GM12878 (cell line): ENCODE measurements around the gene KRT71. TPM values are rescaled to one million over a fixed set of nuclear protein-coding genes. Genes with fewer than 3 reads are reported as not detected.

Experiments
- ATAC-seq: fragments of 200-7000 bp; cut with Tn5 transposase; 3 replicates; pipeline ENCODE4 v1.9.1; 2020; ENCODE audit warnings: mild to moderate bottlenecking, moderate library complexity
- BruUV-seq: library from RNA; stranded (reverse); fragments of 400-500 nt; replicated peaks from 2 replicates; lab custom pipeline; 2021; lab: Mats Ljungman, UMichigan
- CTCF ChIA-PET: fragments of 300-600 bp; sonication (Branson Sonifier 250); formaldehyde crosslinking; extraction: SDS; loops from one replicate; lab custom pipeline; 2021; ENCODE audit warnings: inconsistent platforms; lab: Yijun Ruan, JAX
- POLR2A ChIA-PET: fragments of 350-600 bp; formaldehyde crosslinking; extraction: SDS; loops from one replicate; lab custom pipeline; 2021; ENCODE audit warnings: inconsistent platforms; lab: Charles Lee
- RAD21 ChIA-PET: fragments of 300-600 bp; sonication (Branson Sonifier 250); formaldehyde crosslinking; loops from one replicate; lab custom pipeline; 2023; ENCODE audit warnings: antibody characterized with exemption; ENCODE audit not compliant: unreplicated experiment; lab: Charles Lee
- SMC1A ChIA-PET: fragments of 300-600 bp; sonication (Branson Sonifier 250); formaldehyde crosslinking; loops from one replicate; lab custom pipeline; 2023; ENCODE audit not compliant: unreplicated experiment, uncharacterized antibody; lab: Charles Lee
- DNase-seq: peaks from one replicate; pipeline ENCODE4 v3.0.0-alpha.2; 2011; ENCODE audit warnings: low read depth, low spot score
- FAIRE-seq: peaks from 3 replicates; lab custom pipeline; 2011; peaks lifted over from hg19 to GRCh38; lab: Jason Lieb, UNC
- H2AFZ ChIP-seq: 2 replicates; pipeline ENCODE4 v1.6.0; 2011; ENCODE audit warnings: low read depth, low read length, control low read depth; ENCODE audit not compliant: control insufficient read depth
- H3K27ac ChIP-seq: 2 replicates; pipeline ENCODE4 v1.5.1; 2011; ENCODE audit warnings: control low read depth; ENCODE audit not compliant: control insufficient read depth, insufficient read depth
- H3K27me3 ChIP-seq, 2 experiments: replicated peaks in 1 of 2; 2 replicates each; pipeline versions ENCODE4 v1.6.0 to v1.6.1; 2011; ENCODE audit warnings: low read length in 1 of 2; ENCODE audit not compliant: control insufficient read depth in 2 of 2, insufficient read depth in 2 of 2
- H3K36me3 ChIP-seq, 2 experiments: 2 replicates each; pipeline ENCODE4 v1.5.1; 2011; ENCODE audit warnings: low read length in 1 of 2; ENCODE audit not compliant: control insufficient read depth in 2 of 2, insufficient read depth in 2 of 2
- H3K4me1 ChIP-seq: 2 replicates; pipeline ENCODE4 v1.6.1; 2011; ENCODE audit warnings: mild to moderate bottlenecking, low read length, moderate library complexity, mixed read lengths; ENCODE audit not compliant: control insufficient read depth, insufficient read depth
- H3K4me2 ChIP-seq: 2 replicates; pipeline ENCODE4 v1.6.0; 2011; ENCODE audit warnings: control low read depth; ENCODE audit not compliant: control insufficient read depth, insufficient read depth
- H3K4me3 ChIP-seq: fragments of 200-600 bp; sonication (generic); 2 replicates; pipeline ENCODE4 v1.5.1; 2016
- H3K79me2 ChIP-seq: 2 replicates; pipeline ENCODE4 v1.6.0; 2011; ENCODE audit warnings: low read length; ENCODE audit not compliant: control insufficient read depth, insufficient read depth
- H3K9ac ChIP-seq: 2 replicates; pipeline ENCODE4 v1.8.0; 2011; ENCODE audit warnings: low read length, control low read depth, mixed read lengths; ENCODE audit not compliant: control insufficient read depth, insufficient read depth
- H3K9me3 ChIP-seq: replicated peaks from 3 replicates; pipeline ENCODE4 v1.5.1; 2011; ENCODE audit warnings: mild to moderate bottlenecking, low read length; ENCODE audit not compliant: control insufficient read depth, insufficient read depth
- H4K20me1 ChIP-seq: 2 replicates; pipeline ENCODE4 v1.6.0; 2011; ENCODE audit not compliant: control insufficient read depth, insufficient read depth
- DPF2 ChIP-seq: fragments of 450-650 bp; IDR thresholded peaks from 2 replicates; pipeline ENCODE4 v1.6.1; 2017; ENCODE audit warnings: mild to moderate bottlenecking
- E4F1 ChIP-seq: fragments of 450-650 bp; IDR thresholded peaks from 2 replicates; pipeline ENCODE4 v1.6.1; 2018; ENCODE audit warnings: borderline replicate concordance, mild to moderate bottlenecking; ENCODE audit not compliant: partially characterized antibody
- ESRRA ChIP-seq: IDR thresholded peaks from 2 replicates; pipeline ENCODE4 v1.6.1; 2012; ENCODE audit warnings: mild to moderate bottlenecking, low read length, improper control_type of control experiment
- PBX3 ChIP-seq: IDR thresholded peaks from 2 replicates; pipeline ENCODE4 v1.6.1; 2011; ENCODE audit warnings: mild to moderate bottlenecking, low read depth, low read length, moderate library complexity; ENCODE audit not compliant: insufficient replicate concordance
- POLR2AphosphoS5 ChIP-seq: IDR thresholded peaks from 2 replicates; pipeline ENCODE4 v1.6.1; 2011; ENCODE audit warnings: mild to moderate bottlenecking, low read length, inconsistent platforms
- SUZ12 ChIP-seq: fragments of 200-600 bp; sonication (generic); IDR thresholded peaks from one replicate; pipeline ENCODE4 v1.6.1; 2018; ENCODE audit warnings: antibody characterized with exemption, mild to moderate bottlenecking; ENCODE audit not compliant: unreplicated experiment
- YBX1 ChIP-seq: fragments of 450-650 bp; IDR thresholded peaks from 2 replicates; pipeline ENCODE4 v1.6.1; 2016; ENCODE audit warnings: antibody characterized with exemption
- WGBS: methylation state at CpG from one replicate; pipeline ENCODE4 v1.1.6; 2016; ENCODE audit warnings: low lambda C conversion rate; ENCODE audit not compliant: insufficient replicate concordance, insufficient coverage; ENCODE audit errors: missing lambda C conversion rate; 5-methylcytosine and 5-hydroxymethylcytosine counted together
- in situ Hi-C: fragments of 300-500 bp; cut with MboI; formaldehyde crosslinking; loops from 9 replicates; pipeline ENCODE4 v1.14.3; 2018; ENCODE audit warnings: mixed read lengths
- intact Hi-C: fragments of 100-400 bp; cut with micrococcal nuclease; formaldehyde crosslinking; loops from one replicate; pipeline ENCODE4 v1.14.2; 2022; ENCODE audit not compliant: unreplicated experiment
- polyA plus RNA-seq, 11 experiments: library from polyadenylated mRNA; depleted of rRNA in 4 of 11; unstranded in 6 of 11; stranded (reverse) in 5 of 11; fragments of >200 nt; fragmentation: Nextera tagmentation in 4 of 11; fragmentation: Illumina TruSeq in 1 of 11; extraction: Ambion mirVana in 4 of 11; extraction: Trizol in 1 of 11; gene quantifications; 1 replicate in 1 of 11; 2 replicates in 10 of 11; pipeline versions ENCODE4 v1.2.1 to v1.2.3, GENCODE V29; 2011 to 2016; ENCODE audit warnings: inconsistent platforms in 2 of 11, missing spikeins in 2 of 11, low read depth in 1 of 11
- total RNA-seq, 4 experiments: library from RNA; depleted of rRNA in 3 of 4; stranded (reverse); fragments of >200 nt in 3 of 4; fragmentation: Illumina TruSeq in 1 of 4; extraction: Trizol in 1 of 4; gene quantifications; 2 replicates each; pipeline versions ENCODE4 v1.2.1 to v1.2.3, GENCODE V29; 2013 to 2021

KRT71 gene
- total and polyA plus RNA-seq, 10 of the 15 experiments (the other 5 are each of a cell fraction or from before 2014, with no cell fraction given) = not detected

GRCh38 chr12:52524898-52525591, 27.9 kb downstream of the KRT71 start:
- POLR2A ChIA-PET = no interaction called here
- H3K4me3 ChIP-seq = no peak overlapping the region
- no peaks in the 10 kb centered on the region for H4K20me1 ChIP-seq
- in situ Hi-C loops (no loop called here), intact Hi-C loops (no loop called here)
- WGBS = under 1% methylated on average over 5 of the region's 5 CpGs
- peaks cover 0 to 9% of the 10 kb centered on the region in 2 experiments; a peak in 3 of 4 replicates for H3K27me3 ChIP-seq
- H2AFZ ChIP-seq = no peak overlapping the region
- H3K9me3 ChIP-seq = no peaks in the 10 kb centered on the region
- H3K79me2 ChIP-seq = no peaks in the 10 kb centered on the region
- DNase-seq (no peak), FAIRE-seq (no peak), ATAC-seq (peak; percentile 54; the same call in 2 of the 3 replicates)
- no peak overlapping the region for H3K9ac ChIP-seq
- no peaks in the 10 kb centered on the region for H3K4me1 ChIP-seq
- BruUV-seq = no TSS peak
- RAD21 ChIA-PET = no interaction called here
- H3K36me3 ChIP-seq = no peaks in the 10 kb centered on the region
- SMC1A ChIA-PET = no interaction called here
- H3K27ac ChIP-seq = no peak overlapping the region
- CTCF ChIA-PET = interaction anchor here (0.5 kb wide), 1 partner anchor 146 kb away, joined by 3 read pairs; no protein-coding TSS in a partner anchor
- H3K4me2 ChIP-seq = no peak overlapping the region
- no peak for TF ChIP-seq E4F1
- TF ChIP-seq, all 136 proteins: peak for 0

- H3K4me2 ChIP-seq = no peak overlapping the region
- no peaks in the 10 kb centered on the region for H3K4me1 ChIP-seq
- ChIA-PET RAD21 (no interaction called here), POLR2A (no interaction called here), SMC1A (no interaction called here), CTCF (interaction anchor here (0.5 kb wide), 1 partner anchor 146 kb away, joined by 3 read pairs; no protein-coding TSS in a partner anchor)
- no TSS peak for BruUV-seq
- no peaks in the 10 kb centered on the region for H3K79me2 ChIP-seq
- H3K4me3 ChIP-seq = no peak overlapping the region
- ATAC-seq = no peak
- DNase-seq = no peak
- no peak overlapping the region for H2AFZ ChIP-seq
- FAIRE-seq = no peak
- intact Hi-C loops (no loop called here), in situ Hi-C loops (no loop called here)
- H3K27me3 ChIP-seq = peaks cover 0 to 9% of the 10 kb centered on the region in 2 experiments; a peak in 3 of 4 replicates
- no peaks in the 10 kb centered on the region for H3K36me3 ChIP-seq
- H3K9me3 ChIP-seq = no peaks in the 10 kb centered on the region
- H4K20me1 ChIP-seq = no peaks in the 10 kb centered on the region
- WGBS = 23% methylated on average over 6 of the region's 6 CpGs
- no peak overlapping the region for H3K27ac ChIP-seq
- no peak overlapping the region for H3K9ac ChIP-seq
- TF ChIP-seq PBX3 (no peak), DPF2 (no peak), YBX1 (no peak), SUZ12 (no peak), ESRRA (no peak), POLR2AphosphoS5 (no peak)
Observed at GRCh38 chr12:52524241-52524897, 28.6 kb downstream of the KRT71 start.
